Amniotic epithelial cell (primary cell): Measurements from ENCODE around the gene MICB.
A peak's percentile ranks its signal among the peaks of the same experiment; 100 is the strongest.
"Not testable (repeated sequence)": the region's sequence is repeated elsewhere in the genome, so short reads cannot be mapped to it uniquely, and the experiment has no call there.

ENCODE experiments used
- DNase-seq: peaks from one replicate; pipeline ENCODE4 v3.0.0-alpha.2; 2010; ENCODE audit warnings: low read depth

The MICB gene

DNA sequence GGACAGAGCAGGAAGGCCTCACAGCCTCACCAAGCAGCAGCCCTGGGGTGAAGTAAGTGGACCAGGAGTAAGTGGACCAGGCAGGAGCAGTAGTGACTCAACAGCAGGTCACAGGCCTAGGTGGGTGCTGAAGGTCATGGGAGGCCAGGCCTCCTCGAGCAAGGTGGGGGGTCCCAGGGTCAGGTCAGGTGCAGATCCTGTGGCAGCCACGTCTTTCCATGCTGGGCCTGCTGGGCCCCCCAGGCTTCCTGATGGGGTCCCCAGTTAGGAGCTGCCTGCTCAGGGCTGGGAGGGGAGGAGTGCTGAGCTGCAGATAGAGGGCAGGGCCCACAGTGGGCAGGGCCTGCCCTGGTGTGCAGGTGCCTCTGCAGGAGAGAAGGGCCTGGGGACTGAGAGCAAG, 11.1 kb downstream of the MICB start:
- not testable (repeated sequence) for DNase-seq

DNA sequence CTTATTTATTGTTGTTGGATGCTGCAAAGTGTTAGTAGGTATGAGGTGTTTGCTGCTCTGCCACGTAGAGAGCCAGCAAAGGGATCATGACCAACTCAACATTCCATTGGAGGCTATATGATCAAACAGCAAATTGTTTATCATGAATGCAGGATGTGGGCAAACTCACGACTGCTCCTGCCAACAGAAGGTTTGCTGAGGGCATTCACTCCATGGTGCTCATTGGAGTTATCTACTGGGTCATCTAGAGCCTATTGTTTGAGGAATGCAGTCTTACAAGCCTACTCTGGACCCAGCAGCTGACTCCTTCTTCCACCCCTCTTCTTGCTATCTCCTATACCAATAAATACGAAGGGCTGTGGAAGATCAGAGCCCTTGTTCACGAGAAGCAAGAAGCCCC, 12.1 kb downstream of the MICB start:
- DNase-seq = no peak

DNA sequence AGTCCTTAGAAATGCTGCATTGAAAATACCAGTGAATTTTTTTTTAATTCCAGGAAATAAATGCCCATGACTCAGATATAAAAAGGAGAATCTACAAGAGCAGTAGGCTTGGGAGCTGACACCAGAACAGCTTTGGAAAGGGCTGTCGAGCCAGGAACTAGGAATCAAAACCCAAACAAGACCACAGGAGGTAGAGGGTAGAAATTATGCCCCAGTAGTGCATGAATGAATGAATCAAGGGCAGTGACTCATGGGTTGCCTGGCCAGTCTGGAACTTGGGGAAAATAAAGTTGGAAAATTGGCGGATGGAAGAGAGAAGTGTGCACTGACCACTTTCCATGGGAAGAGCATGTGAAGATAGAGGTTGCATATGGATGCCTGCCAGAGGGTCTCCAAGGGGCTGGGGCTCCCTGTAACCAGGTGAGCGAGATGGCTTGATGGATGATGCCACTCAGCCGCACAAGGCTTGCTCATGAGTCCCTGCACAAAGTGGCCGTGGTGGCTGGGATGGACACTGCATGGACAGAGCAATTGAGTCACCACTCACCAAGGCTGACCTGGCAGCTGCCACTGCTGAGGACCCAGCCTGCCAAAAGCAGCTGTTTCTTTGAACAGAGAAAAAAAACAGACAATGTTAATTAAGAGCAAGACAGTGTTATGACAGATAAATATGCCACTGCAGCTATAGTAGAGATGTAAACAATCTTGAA, 15.7 kb downstream of the MICB start:
- no peak for DNase-seq

GRCh38 chr6:31521835-31522234, 23.9 kb downstream of the MICB start:
- no peak for DNase-seq

- DNase-seq = no peak
Observed at GRCh38 chr6:31525553-31525931, 27.6 kb downstream of the MICB start.

DNA sequence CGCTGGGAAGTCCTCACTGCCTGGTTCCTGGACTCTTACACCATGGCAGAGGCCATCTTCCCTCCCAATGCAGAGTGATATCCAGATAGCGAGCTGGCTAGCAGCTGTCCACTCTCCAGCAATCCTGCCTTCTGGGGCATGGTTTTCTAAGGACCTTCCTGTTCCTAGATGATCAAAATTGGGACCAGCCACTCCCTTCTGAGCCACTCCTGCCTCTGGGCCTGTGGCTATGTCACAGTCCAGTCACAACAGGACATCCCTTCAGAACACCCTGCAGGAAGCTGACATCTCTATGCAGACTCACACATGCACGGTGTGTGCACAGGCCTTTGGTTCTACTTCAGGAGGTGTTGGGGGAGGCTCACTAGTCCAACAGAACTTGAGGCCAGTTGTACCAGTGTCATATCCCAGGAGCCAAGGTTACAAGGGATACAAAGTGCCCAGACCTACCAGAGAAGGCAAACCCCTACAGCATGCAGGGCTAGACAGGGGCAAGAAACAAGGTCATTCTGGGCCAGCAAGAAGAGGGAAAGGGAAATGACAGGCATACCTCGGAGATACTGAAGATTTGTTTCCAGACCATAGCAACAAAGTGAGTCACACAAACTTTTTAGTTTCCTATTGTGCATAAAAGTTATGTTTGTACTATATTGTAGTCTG, 28.1 kb downstream of the MICB start:
- DNase-seq = peak; percentile 65

DNA sequence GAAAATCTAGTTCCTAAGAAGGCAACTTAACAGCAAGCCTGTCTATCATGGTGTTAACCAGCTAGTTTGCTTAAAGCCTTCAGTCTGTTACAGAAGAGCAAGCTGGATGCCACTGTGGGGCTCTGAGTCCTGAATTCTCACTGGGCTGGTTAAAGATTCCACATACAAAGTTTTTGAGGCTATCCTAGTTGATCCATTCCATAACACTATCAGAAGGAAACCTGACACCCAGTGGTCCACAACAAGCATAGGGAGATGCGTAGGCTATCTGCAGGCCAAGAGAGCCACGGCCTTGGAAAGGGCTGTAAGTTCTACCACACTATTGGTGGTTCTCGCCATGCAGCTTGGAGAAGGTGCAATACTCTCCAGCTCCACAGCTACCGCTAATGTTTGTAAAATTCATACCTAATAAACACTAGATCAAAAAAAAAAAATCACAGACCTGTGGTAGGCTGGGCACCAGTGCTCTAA, 30.4 kb downstream of the MICB start:
- DNase-seq = peak; percentile 23

- no peak for DNase-seq
Observed at GRCh38 chr6:31528821-31529328, 30.9 kb downstream of the MICB start, which contains the start of gene MCCD1. Gene MCCD1 (plus strand): TSS chr6:31528962. CDS start chr6:31529015, 53 bp downstream.

DNA sequence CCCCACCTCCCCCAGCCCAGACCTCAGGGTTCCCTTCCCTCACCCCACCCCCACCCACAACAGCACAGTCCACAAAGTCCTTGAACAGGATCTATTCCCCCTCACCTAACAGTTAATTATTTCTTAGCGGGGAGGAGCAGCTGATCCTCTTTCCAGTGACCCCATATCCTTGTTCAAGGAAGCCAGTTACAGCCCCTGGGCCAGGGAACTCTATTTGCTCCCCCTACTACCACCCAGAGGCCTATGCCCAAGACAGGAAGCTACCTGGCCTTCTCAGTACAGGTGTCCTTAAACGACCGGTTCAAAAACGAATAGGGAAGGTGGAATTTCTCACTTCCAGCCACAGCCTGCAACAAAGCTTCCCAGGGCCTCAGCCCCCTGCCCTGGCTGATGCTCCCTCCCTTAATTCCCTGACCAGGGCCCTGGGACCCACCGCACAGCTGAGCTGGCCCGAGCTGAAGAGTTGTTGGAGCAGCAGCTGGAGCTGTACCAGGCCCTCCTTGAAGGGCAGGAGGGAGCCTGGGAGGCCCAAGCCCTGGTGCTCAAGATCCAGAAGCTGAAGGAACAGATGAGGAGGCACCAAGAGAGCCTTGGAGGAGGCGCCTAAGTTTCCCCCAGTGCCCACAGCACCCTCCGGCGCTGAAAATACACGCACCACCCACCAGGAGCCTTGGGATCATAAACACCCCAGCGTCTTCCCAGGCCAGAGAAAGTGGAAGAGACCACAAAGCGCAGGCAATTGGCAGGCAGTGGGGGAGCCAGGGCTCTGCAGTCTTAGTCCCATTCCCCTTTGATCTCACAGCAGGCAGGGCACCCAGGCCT, 31.6 kb downstream of the MICB start:
- peak; percentile 51 for DNase-seq

DNA sequence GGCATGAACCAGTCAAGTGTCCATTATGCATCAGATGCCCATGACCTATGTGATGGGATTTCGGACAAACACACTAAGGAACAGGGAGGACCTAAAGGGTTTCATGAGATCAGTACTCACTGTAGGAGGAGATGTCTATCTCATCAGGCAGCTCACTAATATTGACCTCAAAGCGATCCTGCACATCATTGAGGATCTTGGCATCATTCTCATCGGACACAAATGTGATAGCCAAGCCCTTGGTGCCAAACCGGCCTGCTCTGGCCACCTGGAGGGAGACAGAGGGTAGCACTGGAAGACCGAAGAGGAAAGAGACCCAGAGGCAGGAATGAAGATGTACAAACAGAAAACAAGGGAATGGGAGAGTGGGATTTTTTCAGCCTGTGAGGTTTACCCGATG, 32.7 kb downstream of the MICB start:
- no peak for DNase-seq

- DNase-seq = no peak
Observed at GRCh38 chr6:31531162-31531561, 33.2 kb downstream of the MICB start.

DNA sequence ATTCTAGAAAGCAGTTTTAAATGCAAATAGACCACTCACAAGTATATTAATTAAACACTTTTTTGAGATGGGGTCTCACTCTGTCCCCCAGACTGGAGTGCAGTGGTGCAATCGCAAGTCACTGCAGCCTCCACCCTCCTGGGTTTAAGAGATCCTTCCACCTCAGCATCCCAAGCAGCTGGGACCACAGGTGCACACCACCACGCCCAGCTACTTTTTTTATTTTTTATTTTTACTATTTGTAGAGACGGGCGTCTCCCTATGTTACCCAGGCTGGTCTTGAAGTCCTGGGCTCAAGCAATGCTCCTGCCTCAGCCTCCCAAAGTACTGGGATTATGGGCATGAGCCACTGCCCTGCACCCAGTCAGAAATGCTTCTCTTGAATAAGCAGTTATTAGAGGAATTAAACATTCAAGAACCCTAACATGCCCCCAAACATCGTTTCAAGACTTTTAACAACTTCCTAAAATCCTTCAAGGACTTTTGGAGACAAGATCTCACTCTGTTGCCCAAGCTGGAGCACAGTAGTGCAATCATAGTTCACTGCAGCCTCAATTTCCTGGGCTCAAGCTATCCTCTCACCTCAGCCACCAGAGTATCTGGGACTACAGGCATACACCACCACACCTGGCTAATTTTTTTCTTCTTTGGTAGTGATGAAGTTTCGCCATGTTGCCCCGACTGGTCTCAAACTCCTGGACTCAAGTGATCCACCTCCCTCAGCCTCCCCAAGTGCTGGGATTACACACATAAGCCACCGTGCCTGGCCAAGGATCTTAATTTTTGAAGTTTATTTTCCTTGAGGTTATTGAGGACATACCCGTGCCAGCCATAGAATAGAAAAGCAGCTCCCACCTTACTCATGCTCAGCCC, 34.1 kb downstream of the MICB start:
- no peak for DNase-seq

DNA sequence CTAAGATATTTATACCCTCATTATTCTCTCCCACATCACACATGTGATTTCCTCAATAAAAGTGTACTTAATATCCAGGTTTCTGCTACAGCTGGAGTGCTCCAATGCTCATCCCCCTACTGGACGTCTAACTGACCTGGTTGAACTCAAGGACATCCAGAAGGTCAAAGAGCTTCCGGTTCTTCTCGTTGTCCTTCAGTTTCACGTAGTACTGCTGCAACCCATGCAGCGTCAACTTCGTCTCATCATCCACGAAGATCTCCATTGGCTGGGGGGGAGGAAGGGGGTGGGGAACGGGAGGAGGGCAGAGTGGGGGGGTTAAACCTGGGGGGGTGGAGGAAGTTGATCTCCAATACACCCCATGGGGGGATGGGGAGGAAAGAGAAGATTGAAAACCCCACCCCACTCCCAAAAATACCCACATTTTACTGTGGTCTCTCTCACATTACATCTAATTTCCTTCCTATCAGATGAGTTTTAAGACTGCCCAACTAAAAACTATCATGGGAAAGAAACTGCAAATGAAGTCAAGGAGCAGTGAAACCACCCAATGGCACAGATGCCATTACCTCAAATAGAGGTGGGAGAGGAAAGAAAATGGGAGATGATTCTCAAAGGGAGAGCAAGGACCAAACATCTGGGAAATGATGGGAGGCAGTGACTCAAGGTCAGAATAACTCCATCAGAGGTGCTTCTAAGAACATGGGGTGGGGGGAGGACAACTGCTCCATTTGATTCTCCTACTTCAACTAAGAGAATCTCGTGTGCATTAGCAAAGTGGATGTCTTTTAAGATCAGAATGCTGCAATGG, 34.9 kb downstream of the MICB start:
- DNase-seq = no peak

DNA sequence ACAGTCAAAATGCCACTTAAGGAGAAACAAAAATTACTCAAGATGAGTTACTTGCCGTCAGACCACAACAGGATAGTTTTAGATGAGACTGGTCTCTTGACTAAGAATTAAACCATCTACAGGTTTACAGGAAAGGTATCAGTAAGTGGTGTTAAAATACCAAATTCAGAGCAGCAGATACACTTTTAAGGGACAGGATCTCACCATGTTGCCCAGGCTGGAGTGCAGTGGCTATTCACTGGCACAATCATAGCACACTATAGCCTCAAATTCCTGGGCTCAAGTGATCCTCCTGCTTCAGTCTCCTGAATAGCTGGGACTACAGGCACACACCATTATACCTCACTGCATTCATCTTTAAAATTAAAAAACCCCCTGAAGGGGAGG, 35.5 kb downstream of the MICB start:
- no peak for DNase-seq

GRCh38 chr6:31534011-31534410, 36.1 kb downstream of the MICB start:
- no peak for DNase-seq

DNA sequence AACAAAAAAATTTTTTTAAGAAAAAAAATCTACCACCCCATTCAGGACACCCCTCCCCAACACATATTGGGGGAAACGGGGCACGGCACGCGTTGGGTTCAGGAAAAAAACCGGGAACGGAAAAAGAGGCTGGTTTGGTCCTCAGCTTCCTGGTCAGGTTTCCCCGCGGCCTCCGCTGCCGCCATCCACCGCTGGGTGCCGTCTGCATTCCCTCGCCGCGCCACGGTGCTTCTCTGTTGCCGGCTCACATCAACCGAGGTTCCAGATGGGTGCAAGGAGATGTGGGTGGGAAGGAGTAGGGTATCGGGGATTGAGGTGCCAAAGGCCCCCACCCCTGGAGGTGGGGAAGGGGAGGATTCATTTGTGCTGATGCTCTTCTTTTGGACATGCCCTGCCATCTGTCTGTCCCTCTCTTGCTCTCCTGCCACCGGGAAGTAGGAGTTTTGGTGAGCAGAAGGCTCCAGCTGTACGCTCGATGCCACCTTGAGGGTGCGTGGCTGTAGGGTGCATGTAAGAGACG, 36.6 kb downstream of the MICB start:
- DNase-seq = no peak

GRCh38 chr6:31535538-31536324, 37.8 kb downstream of the MICB start:
- DNase-seq = no peak

DNA sequence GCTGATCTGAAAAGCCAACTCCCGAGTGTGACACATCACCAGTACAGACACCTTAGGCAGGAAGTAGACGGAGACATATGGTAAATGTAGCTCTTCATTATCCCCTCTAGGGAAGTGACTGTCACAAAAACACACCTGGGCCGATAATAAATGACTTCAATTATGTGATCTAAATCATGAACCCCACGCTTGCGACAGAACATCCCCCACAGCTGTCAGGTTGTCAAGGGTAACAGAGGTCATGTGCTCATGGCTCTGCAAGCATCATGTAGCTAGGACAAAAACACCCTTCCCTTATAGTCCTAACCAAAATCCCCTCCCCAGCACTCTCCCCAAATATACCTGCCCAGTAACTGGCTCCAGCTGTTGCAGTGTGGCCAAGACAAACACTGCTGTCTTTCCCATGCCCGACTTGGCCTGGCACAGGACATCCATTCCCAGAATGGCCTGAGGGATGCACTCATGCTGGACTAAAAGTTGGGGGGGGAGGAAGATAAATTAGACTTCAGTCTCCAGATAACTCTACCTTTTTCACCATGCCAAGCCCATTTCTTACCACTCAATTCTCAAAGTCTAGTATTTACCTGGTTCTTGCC, 41.0 kb downstream of the MICB start:
- DNase-seq = no peak

- DNase-seq = no peak
Observed at GRCh38 chr6:31540640-31541039, 42.7 kb downstream of the MICB start.
